H9 (cell line): Measurements from ENCODE around the gene CEP162. TPM values are rescaled to one million over a fixed set of nuclear protein-coding genes. Genes with fewer than 3 reads are reported as not detected.
"Not testable (repeated sequence)": the region's sequence is repeated elsewhere in the genome, so short reads cannot be mapped to it uniquely, and the experiment has no call there.

ENCODE experiments used
- DNase-seq: peaks from one replicate; pipeline ENCODE4 v3.0.0-alpha.2; 2017
- H2AFZ ChIP-seq: one replicate; pipeline ENCODE4 v1.6.1; 2013; ENCODE audit warnings: mild to moderate bottlenecking, low read length, control low read depth, moderate library complexity
- H2AK5ac ChIP-seq: 2 replicates; pipeline ENCODE4 v1.6.1; 2013; ENCODE audit warnings: low read length, control low read depth, mixed read lengths; ENCODE audit not compliant: insufficient read length
- H2BK120ac ChIP-seq: one replicate; pipeline ENCODE4 v1.6.1; 2013; ENCODE audit warnings: low read depth, mild to moderate bottlenecking, low read length, control low read depth, inconsistent platforms; ENCODE audit not compliant: poor library complexity, severe bottlenecking
- H2BK12ac ChIP-seq: 2 replicates; pipeline ENCODE4 v1.6.1; 2013; ENCODE audit warnings: low read length, control low read depth, mixed read lengths, low read depth; ENCODE audit not compliant: insufficient read length
- H2BK15ac ChIP-seq: 2 replicates; pipeline ENCODE4 v1.6.1; 2013; ENCODE audit warnings: low read depth, low read length, control low read depth
- H2BK20ac ChIP-seq: one replicate; pipeline ENCODE4 v1.6.1; 2013; ENCODE audit warnings: low read depth, mild to moderate bottlenecking, low read length, control low read depth, inconsistent platforms; ENCODE audit not compliant: poor library complexity, severe bottlenecking
- H2BK5ac ChIP-seq: 2 replicates; pipeline ENCODE4 v1.6.1; 2013; ENCODE audit warnings: low read length, control low read depth, mixed read lengths; ENCODE audit not compliant: insufficient read length
- H3K14ac ChIP-seq: 2 replicates; pipeline ENCODE4 v1.6.1; 2013; ENCODE audit warnings: low read length, control low read depth; ENCODE audit not compliant: insufficient read depth
- H3K18ac ChIP-seq: 2 replicates; pipeline ENCODE4 v1.6.1; 2013; ENCODE audit warnings: low read depth, mild to moderate bottlenecking, mixed read lengths, low read length, control low read depth; ENCODE audit not compliant: insufficient read length
- H3K23ac ChIP-seq: 2 replicates; pipeline ENCODE4 v1.6.1; 2013; ENCODE audit warnings: low read length, control low read depth, mixed read lengths, low read depth; ENCODE audit not compliant: insufficient read length
- H3K23me2 ChIP-seq: 2 replicates; pipeline ENCODE4 v1.6.1; 2013; ENCODE audit warnings: low read depth, mild to moderate bottlenecking, mixed read lengths, low read length, control low read depth; ENCODE audit not compliant: insufficient read length, poor library complexity, severe bottlenecking
- H3K27ac ChIP-seq: 2 replicates; pipeline ENCODE4 v1.5.1; 2013; ENCODE audit warnings: low read length, control low read depth, mixed read lengths, low read depth; ENCODE audit not compliant: insufficient read length
- H3K27me3 ChIP-seq: 2 replicates; pipeline ENCODE4 v1.6.1; 2013; ENCODE audit warnings: low read length, control low read depth, inconsistent platforms; ENCODE audit not compliant: insufficient read depth
- H3K4ac ChIP-seq: 2 replicates; pipeline ENCODE4 v1.6.1; 2013; ENCODE audit warnings: low read depth, mild to moderate bottlenecking, control low read depth, inconsistent platforms, low read length, moderate library complexity
- H3K4me1 ChIP-seq: 2 replicates; pipeline ENCODE4 v1.6.1; 2013; ENCODE audit warnings: low read length, control low read depth, inconsistent platforms; ENCODE audit not compliant: insufficient read depth
- H3K4me2 ChIP-seq: 2 replicates; pipeline ENCODE4 v1.6.1; 2013; ENCODE audit warnings: low read length, control low read depth, mixed read lengths; ENCODE audit not compliant: insufficient read length, insufficient read depth
- H3K56ac ChIP-seq: 2 replicates; pipeline ENCODE4 v1.6.1; 2013; ENCODE audit warnings: low read depth, mild to moderate bottlenecking, mixed read lengths, low read length, control low read depth; ENCODE audit not compliant: insufficient read length
- H3K79me1 ChIP-seq: 2 replicates; pipeline ENCODE4 v1.6.1; 2013; ENCODE audit warnings: low read depth, mild to moderate bottlenecking, moderate library complexity, low read length, control low read depth, inconsistent platforms; ENCODE audit not compliant: insufficient read depth, poor library complexity, severe bottlenecking
- H3K79me2 ChIP-seq: 2 replicates; pipeline ENCODE4 v1.6.1; 2013; ENCODE audit warnings: low read length, control low read depth, inconsistent platforms; ENCODE audit not compliant: insufficient read depth
- H3K9ac ChIP-seq: 2 replicates; pipeline ENCODE4 v1.6.1; 2013; ENCODE audit warnings: low read length, control low read depth, mixed read lengths; ENCODE audit not compliant: insufficient read length; ENCODE audit errors: extremely low read depth
- H3K9me3 ChIP-seq: one replicate; pipeline ENCODE4 v1.6.1; 2013; ENCODE audit warnings: low read depth, low read length, inconsistent platforms; ENCODE audit not compliant: control insufficient read depth
- H3T11ph ChIP-seq: one replicate; pipeline ENCODE4 v1.6.1; 2013; ENCODE audit warnings: mild to moderate bottlenecking, low read length, control low read depth, inconsistent platforms
- H4K20me1 ChIP-seq: one replicate; pipeline ENCODE4 v1.6.1; 2013; ENCODE audit not compliant: control insufficient read depth, insufficient read length, insufficient read depth
- H4K5ac ChIP-seq: 2 replicates; pipeline ENCODE4 v1.6.1; 2013; ENCODE audit warnings: low read depth, mild to moderate bottlenecking, mixed read lengths, low read length, control low read depth; ENCODE audit not compliant: insufficient read length
- H4K8ac ChIP-seq: replicated peaks from 2 replicates; pipeline ENCODE4 v1.6.1; 2013; ENCODE audit warnings: low read length, control low read depth, mixed read lengths, low read depth; ENCODE audit not compliant: insufficient read length
- H4K91ac ChIP-seq: 2 replicates; pipeline ENCODE4 v1.6.1; 2013; ENCODE audit warnings: low read depth, mild to moderate bottlenecking, moderate library complexity, mixed read lengths, low read length, control low read depth; ENCODE audit not compliant: insufficient read length
- H3K27ac Mint-ChIP-seq, 3 experiments: 2 replicates in 2 of 3; 3 replicates in 1 of 3; pipeline ENCODE4 v1.8.0; 2020 to 2021; ENCODE audit warnings: mixed read lengths in 3 of 3, mild to moderate bottlenecking in 1 of 3, moderate library complexity in 1 of 3
- H3K27me3 Mint-ChIP-seq: 2 replicates; pipeline ENCODE4 v1.8.0; 2021; ENCODE audit warnings: low read depth, mild to moderate bottlenecking, moderate library complexity, mixed read lengths
- H3K36me3 Mint-ChIP-seq, 3 experiments: 2 replicates in 2 of 3; 3 replicates in 1 of 3; pipeline ENCODE4 v1.8.0; 2020 to 2021; ENCODE audit warnings: low read depth in 3 of 3, mixed read lengths in 3 of 3; ENCODE audit not compliant: insufficient read depth in 1 of 3
- H3K4me1 Mint-ChIP-seq, 2 experiments: 2 replicates each; pipeline ENCODE4 v1.8.0; 2020; ENCODE audit warnings: mixed read lengths in 2 of 2
- H3K4me3 Mint-ChIP-seq, 2 experiments: 2 replicates in 1 of 2; 3 replicates in 1 of 2; pipeline ENCODE4 v1.8.0; 2020 to 2021; ENCODE audit warnings: mild to moderate bottlenecking in 2 of 2, mixed read lengths in 2 of 2, moderate library complexity in 1 of 2
- H3K9me3 Mint-ChIP-seq, 2 experiments: 2 replicates in 1 of 2; 3 replicates in 1 of 2; pipeline ENCODE4 v1.8.0; 2020; ENCODE audit warnings: mild to moderate bottlenecking in 2 of 2, mixed read lengths in 2 of 2, moderate library complexity in 1 of 2
- CTCF ChIP-seq: fragments of 200-600 bp; sonication (generic); conservative IDR thresholded peaks from 3 replicates; pipeline ENCODE4 v1.8.0; 2021; ENCODE audit warnings: antibody characterized with exemption, mild to moderate bottlenecking
- WGBS: extraction: QIAGEN DNeasy Blood & Tissue Kit; methylation state at CpG from one replicate; pipeline ENCODE4 v1.1.7; 2013; ENCODE audit warnings: missing lambda C conversion rate, low lambda C conversion rate, mixed read lengths; ENCODE audit not compliant: insufficient read length; ENCODE audit errors: extremely low coverage; 5-methylcytosine and 5-hydroxymethylcytosine counted together
- total RNA-seq: library from RNA; stranded (reverse); gene quantifications from 2 replicates; pipeline ENCODE4 v1.2.1, GENCODE V29; 2021

Gene CEP162
- total RNA-seq, 1 experiment from 2014 or later = 11.5 TPM

- Histone ChIP-seq H2BK20ac (no peak overlapping the region), H4K20me1 (no peaks in the 10 kb centered on the region), H2BK15ac (no peak overlapping the region), H3K9ac (no peak overlapping the region), H3K56ac (no peak overlapping the region), H3K18ac (no peak overlapping the region), H3K27me3 (no peaks in the 10 kb centered on the region), H2BK5ac (no peak overlapping the region), H3K14ac (no peak overlapping the region), H3K4me1 (no peaks in the 10 kb centered on the region), H3K79me2 (no peaks in the 10 kb centered on the region), H3K4ac (no peak overlapping the region), H4K5ac (no peak overlapping the region), H3K23me2 (no peaks in the 10 kb centered on the region), H2BK120ac (no peak overlapping the region), H3K23ac (no peak overlapping the region), H4K8ac (no peak overlapping the region), H3K27ac (no peak overlapping the region), H3T11ph (no peak overlapping the region), H4K91ac (no peak overlapping the region), H2BK12ac (no peak overlapping the region), H3K79me1 (no peaks in the 10 kb centered on the region), H3K4me2 (no peak overlapping the region), H2AFZ (no peak overlapping the region), H2AK5ac (no peak overlapping the region), H3K9me3 (no peaks in the 10 kb centered on the region)
- TF ChIP-seq CTCF = no peak
- Mint-ChIP-seq H3K36me3 (peaks cover 28 to 50% (median 37%) of the 10 kb centered on the region in 3 experiments), H3K4me1 (peaks cover 0 to 11% of the 10 kb centered on the region in 2 experiments; a peak in 2 of 4 replicates), H3K9me3 (peaks cover 25 to 35% of the 10 kb centered on the region in 2 experiments), H3K27ac (no peak overlapping the region), H3K4me3 (no peak overlapping the region), H3K27me3 (peaks cover 2% of the 10 kb centered on the region; the same call in 1 of the 2 replicates)
- DNase-seq = no peak
- no CpG with 5 or more reads among the region's 5 CpGs for WGBS
Measured at GRCh38 chr6:84135291-84135690, 92.2 kb downstream of the CEP162 start.

- H3K27ac ChIP-seq, H3K9ac ChIP-seq, H3K27me3 Mint-ChIP-seq, H3K79me2 ChIP-seq, H2AFZ ChIP-seq, H2AK5ac ChIP-seq, H2BK20ac ChIP-seq, H3K14ac ChIP-seq, H2BK5ac ChIP-seq, H3K23ac ChIP-seq, DNase-seq, H3K79me1 ChIP-seq, H3K4me1 ChIP-seq, H4K8ac ChIP-seq, H2BK120ac ChIP-seq, H3K23me2 ChIP-seq, H2BK15ac ChIP-seq, H2BK12ac ChIP-seq, H3K4me1 Mint-ChIP-seq, H3T11ph ChIP-seq, H3K4me3 Mint-ChIP-seq, H3K4ac ChIP-seq, H3K9me3 ChIP-seq, H3K56ac ChIP-seq, H3K4me2 ChIP-seq, H3K27me3 ChIP-seq, H3K27ac Mint-ChIP-seq, H3K18ac ChIP-seq, H4K20me1 ChIP-seq, H4K91ac ChIP-seq, H4K5ac ChIP-seq: not testable (repeated sequence)
- peaks cover 25 to 35% of the 10 kb centered on the region in 2 experiments for H3K9me3 Mint-ChIP-seq
- WGBS = no CpG with 5 or more reads among the region's 9 CpGs
- H3K36me3 Mint-ChIP-seq = peaks cover 28 to 50% (median 37%) of the 10 kb centered on the region in 3 experiments
Measured at GRCh38 chr6:84133385-84133784, 94.1 kb downstream of the CEP162 start.
